WTC11 (cell line): ENCODE results near the gene TAF1B.

Source experiments
- CTCF ChIP-seq: fragments of 200-600 bp; IDR thresholded peaks from 2 replicates; pipeline ENCODE4 v1.8.0; 2022; ENCODE audit warnings: antibody characterized with exemption
- PREB ChIP-seq: sonication (generic); formaldehyde crosslinking; IDR thresholded peaks from 2 replicates; pipeline ENCODE4 v1.8.1; 2022; ENCODE audit warnings: mild to moderate bottlenecking, missing genetic modification reagents, moderate library complexity, borderline replicate concordance

GRCh38 chr2:9975805-9976447 is 132.7 kb downstream of the TAF1B start:
- TF ChIP-seq CTCF: no peak
- no peak for TF ChIP-seq PREB
